ENCODE measurements around the gene P2RX6.
"Not testable (repeated sequence)": the region's sequence is repeated elsewhere in the genome, so short reads cannot be mapped to it uniquely, and the experiment has no call there.

P2RX6 gene

DNA sequence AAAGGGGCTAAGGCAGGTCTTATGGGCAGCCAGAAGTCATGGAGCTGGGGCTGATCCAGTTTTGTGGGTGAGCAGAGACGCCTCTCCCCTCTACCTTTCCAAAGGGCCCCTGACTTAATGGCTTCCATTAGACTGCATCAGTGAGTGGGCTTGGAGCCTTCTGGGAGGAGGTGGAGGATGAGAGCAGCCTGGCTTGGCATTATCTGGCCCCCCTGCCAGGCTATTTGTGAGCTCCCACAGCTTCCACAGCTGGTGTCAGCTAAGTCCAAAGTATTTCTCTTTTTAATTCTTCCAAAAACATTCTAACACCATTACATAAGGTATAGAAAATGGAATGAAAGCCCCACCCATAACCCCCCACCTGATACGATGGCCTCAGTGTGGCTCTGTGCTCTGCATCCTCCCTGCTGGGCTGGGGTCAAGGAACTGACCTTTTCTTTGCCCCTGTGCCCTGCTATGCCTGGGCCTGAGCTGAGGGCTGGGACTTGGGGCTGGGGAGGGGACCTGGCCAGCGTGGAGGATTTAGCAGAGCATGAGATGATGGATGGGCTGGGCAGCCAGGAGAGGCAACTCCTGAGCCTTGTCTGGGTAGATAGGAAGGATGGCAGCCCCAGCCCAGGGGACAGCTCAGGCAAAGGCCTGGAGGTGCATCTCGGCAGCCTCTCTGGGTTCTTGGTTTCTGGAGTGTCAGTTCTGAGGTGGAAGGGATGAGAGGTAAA is 43.9 kb upstream of the P2RX6 start:
- DNase-seq (ENCODE audit: low read depth, low spot score): peak; percentile 28
- in situ Hi-C loops (cut with HindIII; ENCODE audit: low sequenced_read_pairs): no loop called here
- H3K4me3 ChIP-seq (ENCODE audit: low read depth, low read length): no peak overlapping the region
- TF ChIP-seq, protein P1, sequence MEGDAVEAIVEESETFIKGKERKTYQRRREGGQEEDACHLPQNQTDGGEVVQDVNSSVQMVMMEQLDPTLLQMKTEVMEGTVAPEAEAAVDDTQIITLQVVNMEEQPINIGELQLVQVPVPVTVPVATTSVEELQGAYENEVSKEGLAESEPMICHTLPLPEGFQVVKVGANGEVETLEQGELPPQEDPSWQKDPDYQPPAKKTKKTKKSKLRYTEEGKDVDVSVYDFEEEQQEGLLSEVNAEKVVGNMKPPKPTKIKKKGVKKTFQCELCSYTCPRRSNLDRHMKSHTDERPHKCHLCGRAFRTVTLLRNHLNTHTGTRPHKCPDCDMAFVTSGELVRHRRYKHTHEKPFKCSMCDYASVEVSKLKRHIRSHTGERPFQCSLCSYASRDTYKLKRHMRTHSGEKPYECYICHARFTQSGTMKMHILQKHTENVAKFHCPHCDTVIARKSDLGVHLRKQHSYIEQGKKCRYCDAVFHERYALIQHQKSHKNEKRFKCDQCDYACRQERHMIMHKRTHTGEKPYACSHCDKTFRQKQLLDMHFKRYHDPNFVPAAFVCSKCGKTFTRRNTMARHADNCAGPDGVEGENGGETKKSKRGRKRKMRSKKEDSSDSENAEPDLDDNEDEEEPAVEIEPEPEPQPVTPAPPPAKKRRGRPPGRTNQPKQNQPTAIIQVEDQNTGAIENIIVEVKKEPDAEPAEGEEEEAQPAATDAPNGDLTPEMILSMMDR (IDR thresholded peaks at IDR 0.05; ENCODE audit: low read depth, low read length): no peak

- in situ Hi-C loops (cut with HindIII; ENCODE audit: low sequenced_read_pairs); DNase-seq (ENCODE audit: low read depth, low spot score): not testable (repeated sequence)
Observed at GRCh38 chr22:20972014-20972694, 42.8 kb upstream of the P2RX6 start.

GRCh38 chr22:20972933-20973577 is 41.9 kb upstream of the P2RX6 start:
- TF ChIP-seq, protein P1 (IDR thresholded peaks at IDR 0.05; ENCODE audit: low read depth, low read length): no peak
- in situ Hi-C loops (cut with HindIII; ENCODE audit: low sequenced_read_pairs): no loop called here
- no peak overlapping the region for H3K4me3 ChIP-seq (ENCODE audit: low read depth, low read length)
- DNase-seq (ENCODE audit: low read depth, low spot score): no peak

More at GRCh38 chr22:20972014-20972694, 42.8 kb upstream of the P2RX6 start:
- not testable (repeated sequence) for H3K4me3 ChIP-seq (ENCODE audit: low read depth, low read length)

- H3K4me3 ChIP-seq (ENCODE audit: low read depth, low read length): no peak overlapping the region
- in situ Hi-C loops (cut with HindIII; ENCODE audit: low sequenced_read_pairs): no loop called here
- no peak for DNase-seq (ENCODE audit: low read depth, low spot score)
- TF ChIP-seq, protein P1 (IDR thresholded peaks at IDR 0.05; ENCODE audit: low read depth, low read length): no peak
Observed at GRCh38 chr22:20973634-20974286, 41.2 kb upstream of the P2RX6 start.

DNA sequence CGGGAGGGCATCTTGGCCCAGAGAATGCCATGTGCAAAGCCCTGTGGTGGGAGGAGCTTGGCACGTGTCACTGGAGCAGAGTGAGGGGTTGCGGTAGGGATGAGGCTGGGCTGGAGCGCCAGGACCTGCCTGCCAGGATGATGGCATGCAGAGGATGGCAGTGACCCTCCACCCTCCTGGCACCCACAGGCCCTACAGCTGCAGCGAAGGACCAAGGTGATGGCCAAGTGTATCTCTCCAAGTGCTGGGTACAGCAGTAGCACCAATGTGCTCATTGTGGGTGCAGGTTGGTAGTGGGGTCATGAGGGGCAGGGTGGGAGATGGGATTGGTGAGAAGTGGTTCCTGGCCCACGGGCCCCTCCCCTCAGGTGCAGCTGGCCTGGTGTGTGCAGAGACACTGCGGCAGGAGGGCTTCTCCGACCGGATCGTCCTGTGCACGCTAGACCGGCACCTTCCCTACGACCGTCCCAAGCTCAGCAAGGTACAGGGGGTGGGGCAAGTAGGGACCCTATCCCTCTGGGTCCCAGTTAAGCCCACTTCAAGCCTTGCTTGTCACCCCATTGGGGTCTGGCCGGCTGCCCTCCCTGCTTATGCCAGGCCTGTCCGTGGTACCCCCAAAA is 40.5 kb upstream of the P2RX6 start:
- TF ChIP-seq, protein P1 (IDR thresholded peaks at IDR 0.05; ENCODE audit: low read depth, low read length): no peak
- in situ Hi-C loops (cut with HindIII; ENCODE audit: low sequenced_read_pairs): no loop called here
- DNase-seq (ENCODE audit: low read depth, low spot score): no peak
- H3K4me3 ChIP-seq (ENCODE audit: low read depth, low read length): no peak overlapping the region

DNA sequence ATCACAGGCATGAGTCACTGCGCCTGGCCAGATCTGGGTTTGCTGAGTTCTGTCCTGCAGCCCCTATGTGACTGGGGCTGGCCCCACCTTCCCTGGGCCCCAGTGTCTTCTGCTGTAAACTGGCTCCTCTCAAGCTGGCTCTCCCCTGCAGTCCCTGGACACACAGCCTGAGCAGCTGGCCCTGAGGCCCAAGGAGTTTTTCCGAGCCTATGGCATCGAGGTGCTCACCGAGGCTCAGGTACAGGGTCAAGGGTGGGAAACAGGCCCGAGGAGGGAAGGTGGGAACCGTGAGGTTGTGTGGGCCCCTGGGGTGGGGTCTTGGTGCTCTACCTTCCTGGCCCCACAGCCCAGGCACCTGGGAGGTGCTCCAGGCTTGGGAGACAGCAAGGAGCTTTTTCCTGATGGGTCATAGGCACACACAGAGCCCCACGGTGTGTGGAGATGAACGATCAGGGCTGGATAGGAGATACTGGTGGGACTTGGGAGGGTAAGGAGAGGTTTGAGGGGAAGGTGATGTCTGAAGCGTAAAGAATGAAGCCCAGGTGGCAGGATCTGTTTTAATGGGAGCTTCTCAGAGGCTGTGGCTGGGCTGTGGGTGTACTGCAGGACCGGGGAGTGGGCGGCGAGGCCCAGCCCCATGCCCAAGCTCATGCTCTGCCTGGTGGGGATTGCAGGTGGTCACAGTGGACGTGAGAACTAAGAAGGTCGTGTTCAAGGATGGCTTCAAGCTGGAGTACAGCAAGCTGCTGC is 39.2 kb upstream of the P2RX6 start:
- no peak overlapping the region for H3K4me3 ChIP-seq (ENCODE audit: low read depth, low read length)
- in situ Hi-C loops (cut with HindIII; ENCODE audit: low sequenced_read_pairs): no loop called here
- no peak for DNase-seq (ENCODE audit: low read depth, low spot score)
- TF ChIP-seq, protein P1 (IDR thresholded peaks at IDR 0.05; ENCODE audit: low read depth, low read length): no peak

Data from astrocyte of the spinal cord (primary cell).